Activated naive CD8-positive, alpha-beta T cell treated with anti-CD3 and anti-CD28 coated beads, Interleukin-2, amount 10 ng/mL, durations not matched to agents 7 days and 5 days (primary cell): Measurements from ENCODE around the gene SPANXB1. TPM values are rescaled to one million over a fixed set of nuclear protein-coding genes. Genes with fewer than 3 reads are reported as not detected.
"Not testable (repeated sequence)": the region's sequence is repeated elsewhere in the genome, so short reads cannot be mapped to it uniquely, and the experiment has no call there.

Experiments
- ATAC-seq: fragments of 150-1000 bp; cut with Tn5 transposase; one replicate; pipeline ENCODE4 v1.10.0; 2021; ENCODE audit warnings: low read depth, moderate library complexity
- POLR2A ChIA-PET: fragments of 350-600 bp; sonication (Branson Sonifier 250); formaldehyde crosslinking; loops from one replicate; lab custom pipeline; 2021; ENCODE audit warnings: antibody characterized with exemption; lab: Charles Lee
- DNase-seq: peaks from one replicate; pipeline ENCODE4 v3.0.0; 2021
- H3K27ac Mint-ChIP-seq: one replicate; pipeline ENCODE4 v1.8.0; 2022; ENCODE audit warnings: mild to moderate bottlenecking, mixed read lengths
- H3K27me3 Mint-ChIP-seq: one replicate; pipeline ENCODE4 v1.8.0; 2022; ENCODE audit warnings: mild to moderate bottlenecking, moderate library complexity, mixed read lengths
- H3K36me3 Mint-ChIP-seq: one replicate; pipeline ENCODE4 v1.8.0; 2021; ENCODE audit warnings: mild to moderate bottlenecking, mixed read lengths
- H3K4me1 Mint-ChIP-seq: one replicate; pipeline ENCODE4 v1.8.0; 2021; ENCODE audit warnings: mixed read lengths
- H3K4me3 Mint-ChIP-seq: one replicate; pipeline ENCODE4 v1.8.0; 2022; ENCODE audit warnings: mild to moderate bottlenecking, moderate library complexity, mixed read lengths
- H3K9me3 Mint-ChIP-seq: one replicate; pipeline ENCODE4 v1.8.0; 2021; ENCODE audit warnings: mixed read lengths
- total RNA-seq, 2 experiments: library from RNA; stranded (reverse); gene quantifications; one replicate each; pipeline ENCODE4 v1.2.3, GENCODE V29; 2021

Gene SPANXB1, protein sequence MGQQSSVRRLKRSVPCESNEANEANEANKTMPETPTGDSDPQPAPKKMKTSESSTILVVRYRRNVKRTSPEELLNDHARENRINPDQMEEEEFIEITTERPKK
- total RNA-seq: not detected

DNA sequence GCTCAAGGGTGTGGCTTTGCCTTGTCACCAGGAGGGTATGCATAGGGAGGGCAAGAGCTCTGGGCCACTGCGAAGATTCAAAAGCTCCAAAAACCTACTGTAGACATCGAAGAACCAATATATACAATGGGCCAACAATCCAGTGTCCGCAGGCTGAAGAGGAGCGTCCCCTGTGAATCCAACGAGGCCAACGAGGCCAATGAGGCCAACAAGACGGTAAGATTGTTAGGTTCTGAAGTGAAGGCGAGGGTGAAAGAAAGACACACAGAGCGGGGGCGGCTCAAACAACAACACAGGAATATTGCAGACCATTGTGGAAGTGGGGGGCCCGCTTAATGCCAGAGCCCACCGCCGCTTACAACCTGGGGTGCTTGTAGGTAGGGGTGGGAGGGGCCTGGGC is at the start of gene SPANXB1:
SPANXB1 (plus strand) TSS at position 27 of the 400 bp plus-strand sequence; CDS start at position 127, 100 bp downstream.
- H3K36me3 Mint-ChIP-seq, H3K9me3 Mint-ChIP-seq, H3K4me1 Mint-ChIP-seq, ATAC-seq, POLR2A ChIA-PET, H3K27ac Mint-ChIP-seq, H3K27me3 Mint-ChIP-seq, H3K4me3 Mint-ChIP-seq, DNase-seq: not testable (repeated sequence)

- POLR2A ChIA-PET: no interaction called here
Measured at GRCh38 chrX:140967036-140967435, 35.4 kb upstream of the SPANXB1 start.

GRCh38 chrX:140971099-140971795 is 31.1 kb upstream of the SPANXB1 start:
- no peak overlapping the region for H3K4me3 Mint-ChIP-seq
- DNase-seq: no peak
- POLR2A ChIA-PET: no interaction called here
- H3K27me3 Mint-ChIP-seq: no peaks in the 10 kb centered on the region
- no peak for ATAC-seq
- H3K9me3 Mint-ChIP-seq: no peaks in the 10 kb centered on the region
- no peak overlapping the region for H3K27ac Mint-ChIP-seq
- no peaks in the 10 kb centered on the region for H3K4me1 Mint-ChIP-seq
- no peaks in the 10 kb centered on the region for H3K36me3 Mint-ChIP-seq

More at GRCh38 chrX:140967036-140967435, 35.4 kb upstream of the SPANXB1 start:
- DNase-seq: no peak
- H3K27ac Mint-ChIP-seq: no peak overlapping the region
- H3K4me3 Mint-ChIP-seq: no peak overlapping the region
- H3K27me3 Mint-ChIP-seq: no peaks in the 10 kb centered on the region
- ATAC-seq: no peak
- no peaks in the 10 kb centered on the region for H3K36me3 Mint-ChIP-seq
- no peaks in the 10 kb centered on the region for H3K9me3 Mint-ChIP-seq
- H3K4me1 Mint-ChIP-seq: no peaks in the 10 kb centered on the region

- H3K27me3 Mint-ChIP-seq: no peaks in the 10 kb centered on the region
Measured at GRCh38 chrX:140975472-140975871, 26.9 kb upstream of the SPANXB1 start.

GRCh38 chrX:140980271-140980670 is 22.1 kb upstream of the SPANXB1 start:
- H3K27ac Mint-ChIP-seq: no peak overlapping the region
- DNase-seq (no peak), ATAC-seq (no peak)
- no peaks in the 10 kb centered on the region for H3K9me3 Mint-ChIP-seq
- no peaks in the 10 kb centered on the region for H3K27me3 Mint-ChIP-seq
- H3K36me3 Mint-ChIP-seq: no peaks in the 10 kb centered on the region
- no peak overlapping the region for H3K4me3 Mint-ChIP-seq
- no peaks in the 10 kb centered on the region for H3K4me1 Mint-ChIP-seq
- POLR2A ChIA-PET: no interaction called here

More at GRCh38 chrX:140975472-140975871, 26.9 kb upstream of the SPANXB1 start:
- no peak for DNase-seq
- no peak overlapping the region for H3K4me3 Mint-ChIP-seq
- POLR2A ChIA-PET: no interaction called here
- no peaks in the 10 kb centered on the region for H3K36me3 Mint-ChIP-seq
- no peak for ATAC-seq
- H3K9me3 Mint-ChIP-seq: no peaks in the 10 kb centered on the region
- no peak overlapping the region for H3K27ac Mint-ChIP-seq
- no peaks in the 10 kb centered on the region for H3K4me1 Mint-ChIP-seq

GRCh38 chrX:140983730-140984129 is 18.7 kb upstream of the SPANXB1 start:
- POLR2A ChIA-PET: no interaction called here
- no peaks in the 10 kb centered on the region for H3K4me1 Mint-ChIP-seq
- H3K36me3 Mint-ChIP-seq: no peaks in the 10 kb centered on the region
- no peak overlapping the region for H3K4me3 Mint-ChIP-seq
- no peak overlapping the region for H3K27ac Mint-ChIP-seq
- no peak for ATAC-seq
- H3K9me3 Mint-ChIP-seq: no peaks in the 10 kb centered on the region
- no peaks in the 10 kb centered on the region for H3K27me3 Mint-ChIP-seq
- no peak for DNase-seq

DNA sequence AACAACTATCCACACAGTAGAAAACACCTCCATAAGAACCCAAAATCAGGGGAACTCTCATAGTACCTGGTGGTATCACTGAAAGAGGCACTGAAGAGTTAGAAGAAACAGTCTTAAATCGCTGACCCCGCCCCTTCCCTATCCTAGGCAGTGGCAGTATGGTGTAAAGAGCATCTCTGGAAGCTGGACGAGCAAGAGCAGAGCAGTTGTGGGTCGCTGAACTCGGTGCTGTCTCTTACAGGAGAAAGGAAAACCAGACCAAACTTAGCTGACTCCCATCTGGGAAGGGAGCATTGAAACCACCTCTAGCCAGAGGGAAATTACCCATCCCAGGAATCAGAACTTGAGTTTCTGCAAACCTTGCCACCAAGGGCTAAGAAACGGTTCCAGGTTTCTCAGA is 2.8 kb downstream of the SPANXB1 start:
- H3K27ac Mint-ChIP-seq, DNase-seq, H3K36me3 Mint-ChIP-seq, H3K9me3 Mint-ChIP-seq, POLR2A ChIA-PET, H3K27me3 Mint-ChIP-seq, H3K4me3 Mint-ChIP-seq, ATAC-seq, H3K4me1 Mint-ChIP-seq: not testable (repeated sequence)

GRCh38 chrX:141044246-141044645 is 41.9 kb downstream of the SPANXB1 start:
- H3K36me3 Mint-ChIP-seq, ATAC-seq, H3K27me3 Mint-ChIP-seq, H3K4me1 Mint-ChIP-seq, DNase-seq, POLR2A ChIA-PET, H3K4me3 Mint-ChIP-seq, H3K27ac Mint-ChIP-seq, H3K9me3 Mint-ChIP-seq: not testable (repeated sequence)

- H3K36me3 Mint-ChIP-seq, H3K27ac Mint-ChIP-seq, H3K4me3 Mint-ChIP-seq, H3K9me3 Mint-ChIP-seq, ATAC-seq, H3K4me1 Mint-ChIP-seq, DNase-seq, H3K27me3 Mint-ChIP-seq, POLR2A ChIA-PET: not testable (repeated sequence)
Measured at GRCh38 chrX:141049878-141050277, 47.5 kb downstream of the SPANXB1 start.

DNA sequence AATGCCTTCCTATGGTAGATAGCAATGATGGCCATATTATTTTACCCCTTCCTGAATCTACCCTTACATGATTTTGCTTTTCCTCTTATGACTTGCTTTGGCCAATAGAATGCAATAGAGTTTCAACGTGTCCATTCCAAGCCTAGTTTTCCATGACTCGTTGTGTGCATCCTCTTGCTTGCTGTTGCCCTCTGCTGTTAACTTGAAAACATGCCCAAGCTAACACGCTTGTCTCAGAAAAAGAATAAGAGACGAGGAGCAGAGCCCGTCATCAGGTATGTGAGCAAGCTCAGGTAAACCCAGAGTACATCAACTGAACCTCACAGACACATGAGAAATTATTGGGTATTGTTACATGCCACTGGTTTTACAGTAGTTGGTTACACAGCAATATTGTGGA is 49.7 kb downstream of the SPANXB1 start:
- H3K27ac Mint-ChIP-seq, H3K4me3 Mint-ChIP-seq, H3K36me3 Mint-ChIP-seq, POLR2A ChIA-PET, H3K4me1 Mint-ChIP-seq, H3K27me3 Mint-ChIP-seq, H3K9me3 Mint-ChIP-seq, ATAC-seq, DNase-seq: not testable (repeated sequence)

Other genes starting within 250 kb of the SPANXB1 start
- 1 to 10 TPM; 2.2 to 2.3 TPM for gene LDOC1, start 174.5 kb downstream of the SPANXB1 start, total RNA-seq
- not detected for gene SPANXC, start 239.9 kb downstream of the SPANXB1 start, total RNA-seq